ENCODE measurements around the gene CIROP.

CIROP gene

GRCh38 chr14:23137192-23137812 lies 32.5 kb upstream of the CIROP start:
- no peak overlapping the region for H3K4me3 ChIP-seq
- no peak for DNase-seq
- H3K9me3 ChIP-seq: no peaks in the 10 kb centered on the region
- no peak overlapping the region for H3K27ac ChIP-seq
- H3K4me1 ChIP-seq: peaks cover 0 to 9% (median 7%) of the 10 kb centered on the region in 4 donors
- H3K27me3 ChIP-seq: no peaks in the 10 kb centered on the region
- H3K36me3 ChIP-seq: peaks cover 59 to 77% (median 74%) of the 10 kb centered on the region in 3 donors
- intact Hi-C loops (cut with DNase I; ENCODE audit: low total_unique reads): no loop called here
- TF ChIP-seq CTCF (IDR thresholded peaks at IDR 0.05): no peak

- peaks cover 0 to 2% (median 2%) of the 10 kb centered on the region in 4 donors for H3K4me1 ChIP-seq
- no peak for TF ChIP-seq CTCF (IDR thresholded peaks at IDR 0.05)
- no peaks in the 10 kb centered on the region for H3K9me3 ChIP-seq
- DNase-seq: no peak
- no peak overlapping the region for H3K27ac ChIP-seq
- H3K36me3 ChIP-seq: peaks cover 66 to 82% (median 80%) of the 10 kb centered on the region in 3 donors
- intact Hi-C loops (cut with DNase I; ENCODE audit: low total_unique reads): no loop called here
- H3K4me3 ChIP-seq: no peak overlapping the region
- H3K27me3 ChIP-seq: no peaks in the 10 kb centered on the region
Measured at GRCh38 chr14:23136566-23137133, 31.9 kb upstream of the CIROP start.

GRCh38 chr14:23132970-23133369 lies 28.2 kb upstream of the CIROP start:
- Histone ChIP-seq H3K9me3 (no peaks in the 10 kb centered on the region), H3K27ac (no peak overlapping the region), H3K4me1 (peaks cover 0 to 6% (median 0%) of the 10 kb centered on the region in 4 donors), H3K27me3 (no peaks in the 10 kb centered on the region), H3K36me3 (peaks cover 74 to 88% (median 83%) of the 10 kb centered on the region in 3 donors), H3K4me3 (no peak overlapping the region)
- DNase-seq: no peak
- intact Hi-C loops (cut with DNase I; ENCODE audit: low total_unique reads): no loop called here
- TF ChIP-seq CTCF (IDR thresholded peaks at IDR 0.05): no peak

GRCh38 chr14:23131482-23131881 lies 26.7 kb upstream of the CIROP start:
- Histone ChIP-seq H3K4me1 (peaks cover 0 to 6% (median 3%) of the 10 kb centered on the region in 4 donors), H3K27ac (no peak overlapping the region), H3K36me3 (peaks cover 73 to 88% (median 83%) of the 10 kb centered on the region in 3 donors), H3K9me3 (no peaks in the 10 kb centered on the region), H3K4me3 (no peak overlapping the region), H3K27me3 (no peaks in the 10 kb centered on the region)
- no peak for DNase-seq
- no peak for TF ChIP-seq CTCF (IDR thresholded peaks at IDR 0.05)
- intact Hi-C loops (cut with DNase I; ENCODE audit: low total_unique reads): no loop called here

GRCh38 chr14:23130871-23131270 lies 26.1 kb upstream of the CIROP start:
- H3K9me3 ChIP-seq: no peaks in the 10 kb centered on the region
- no peak for TF ChIP-seq CTCF (IDR thresholded peaks at IDR 0.05)
- DNase-seq: peak in 1 of 2 donors; percentile 67
- intact Hi-C loops (cut with DNase I; ENCODE audit: low total_unique reads): no loop called here
- H3K4me1 ChIP-seq: peaks cover 0 to 10% (median 9%) of the 10 kb centered on the region in 4 donors
- no peak overlapping the region for H3K4me3 ChIP-seq
- peaks cover 68 to 88% (median 78%) of the 10 kb centered on the region in 3 donors for H3K36me3 ChIP-seq
- no peaks in the 10 kb centered on the region for H3K27me3 ChIP-seq
- no peak overlapping the region for H3K27ac ChIP-seq

All from tibial artery (tissue), 4 donors.